Stimulated activated CD8-positive, alpha-beta memory T cell treated with anti-CD3 and anti-CD28 coated beads, Interleukin-2, amount 100 ng/mL, for 1 hour (primary cell): ENCODE results near the gene ZSWIM5.

Source experiments
- DNase-seq, 2 donors: peaks; one replicate each; pipeline ENCODE4 v3.0.0-alpha.2; 2020; ENCODE audit warnings: low read depth in 2 of 2

ZSWIM5 gene

DNA sequence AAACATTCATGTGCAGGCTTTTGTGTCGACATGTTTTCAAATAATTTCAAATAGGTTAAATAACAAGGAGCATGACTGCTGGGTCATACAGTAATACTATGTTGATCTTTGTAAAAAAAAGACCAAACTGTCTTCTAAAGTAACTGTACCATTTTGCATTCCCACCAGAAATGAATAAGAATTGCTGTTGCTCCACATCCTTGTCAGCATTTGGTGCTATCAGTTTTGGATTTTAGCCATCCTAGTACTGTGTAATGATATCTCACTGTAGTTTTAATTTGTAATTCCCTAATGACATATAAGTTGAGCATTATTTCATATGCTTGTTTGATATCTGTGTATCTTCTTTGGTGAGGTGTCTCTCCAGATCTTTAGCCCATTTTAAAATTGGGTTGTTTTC lies 182.7 kb downstream of the ZSWIM5 start:
- no peak for DNase-seq

DNA sequence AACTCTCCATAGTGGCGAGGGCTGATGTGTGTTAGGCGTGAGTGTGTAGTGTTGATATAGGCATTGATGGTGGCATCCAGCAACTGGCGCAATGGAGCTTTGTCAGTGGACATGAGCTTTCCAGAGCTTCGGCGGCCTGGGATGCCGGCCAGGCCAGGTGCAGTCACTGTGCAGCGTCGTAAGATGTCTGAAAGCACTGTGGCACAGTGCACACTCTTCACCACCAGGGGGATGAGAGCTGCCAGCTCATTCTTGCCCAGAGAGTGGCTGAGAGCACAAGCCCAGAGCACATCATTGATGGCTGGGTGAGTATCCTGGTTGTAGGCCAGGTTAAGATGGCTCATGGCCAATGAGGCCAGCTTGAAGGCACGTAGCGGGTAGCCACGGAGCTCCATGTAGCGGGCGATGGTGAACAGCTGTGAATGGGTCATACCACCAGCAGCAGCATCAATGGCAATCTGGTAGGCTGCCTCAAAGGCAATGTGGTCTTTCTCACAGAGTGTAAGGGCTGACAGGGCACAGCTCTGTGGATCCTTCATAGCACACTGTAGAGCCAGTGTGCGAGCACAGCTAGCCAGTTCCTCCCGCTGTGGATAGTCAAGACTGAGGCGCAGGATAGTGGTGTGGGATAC lies 187.7 kb downstream of the ZSWIM5 start:
- no peak for DNase-seq

DNA sequence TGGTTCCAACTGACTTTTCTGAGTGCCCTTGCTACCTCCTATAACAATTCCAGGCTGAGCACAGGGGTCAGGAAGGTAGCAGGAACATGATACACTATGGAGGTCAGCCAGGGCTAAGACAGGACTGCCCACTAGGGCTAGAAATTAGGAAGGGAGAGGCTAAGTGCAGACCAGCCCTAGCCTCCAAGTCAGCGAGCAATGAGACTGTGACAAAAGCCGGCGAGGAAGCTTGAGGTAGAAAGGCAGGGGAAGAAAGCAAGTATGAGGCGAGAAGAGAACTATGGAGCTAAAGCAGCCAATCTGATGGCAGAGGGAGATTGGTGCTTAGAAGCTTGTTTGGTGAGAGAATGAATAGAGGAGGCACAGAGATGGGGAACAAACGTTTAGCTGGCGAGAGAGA lies 189.6 kb downstream of the ZSWIM5 start:
- no peak for DNase-seq

DNA sequence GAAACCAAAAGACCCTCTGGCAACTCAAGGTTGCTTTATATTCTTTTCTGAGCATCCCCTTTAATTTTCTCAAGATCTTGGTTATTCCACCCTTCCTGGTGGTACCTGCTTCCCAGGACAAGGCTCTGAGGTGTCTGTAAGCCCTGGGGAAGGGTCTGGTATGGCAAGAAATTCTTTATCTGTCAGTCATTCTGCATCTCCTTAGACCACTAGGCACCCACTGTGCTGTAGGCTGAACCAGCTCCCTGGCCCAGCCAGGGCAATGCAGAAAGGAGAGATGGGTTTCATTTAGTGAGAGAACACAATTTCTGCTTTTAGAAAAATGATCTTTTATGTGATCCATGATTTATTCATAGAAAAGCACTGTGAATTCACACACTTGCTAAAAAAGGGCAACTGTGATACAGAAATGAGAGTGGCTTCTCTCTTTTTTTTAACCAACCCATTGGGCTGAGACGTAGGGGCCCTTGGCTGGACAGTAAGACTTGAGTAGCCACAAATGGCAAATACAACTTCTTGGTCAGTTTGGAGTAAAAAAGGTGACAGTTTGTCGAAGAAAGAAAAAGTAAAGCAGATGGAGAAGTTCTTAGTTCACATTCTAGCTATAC lies 190.2 kb downstream of the ZSWIM5 start:
- no peak for DNase-seq

DNA sequence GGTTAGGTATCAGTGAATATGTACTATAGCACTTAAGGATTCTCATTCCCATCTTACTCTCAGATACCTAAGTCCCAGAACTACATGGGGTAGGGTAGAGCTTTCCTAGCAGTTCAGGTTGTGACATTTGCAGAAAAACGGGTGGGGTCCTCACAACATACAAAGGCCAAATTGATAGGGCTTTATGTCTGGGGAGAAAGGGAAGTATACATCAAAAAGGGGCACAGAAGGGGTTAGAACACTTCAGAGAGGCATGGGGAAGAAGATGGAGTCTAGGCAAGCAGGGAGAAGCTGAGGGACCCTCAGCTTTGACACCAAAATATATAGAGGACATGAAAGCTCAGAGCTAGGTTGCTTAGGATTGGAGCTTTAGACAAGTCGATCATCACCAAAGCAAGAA lies 190.7 kb downstream of the ZSWIM5 start:
- DNase-seq: no peak

DNA sequence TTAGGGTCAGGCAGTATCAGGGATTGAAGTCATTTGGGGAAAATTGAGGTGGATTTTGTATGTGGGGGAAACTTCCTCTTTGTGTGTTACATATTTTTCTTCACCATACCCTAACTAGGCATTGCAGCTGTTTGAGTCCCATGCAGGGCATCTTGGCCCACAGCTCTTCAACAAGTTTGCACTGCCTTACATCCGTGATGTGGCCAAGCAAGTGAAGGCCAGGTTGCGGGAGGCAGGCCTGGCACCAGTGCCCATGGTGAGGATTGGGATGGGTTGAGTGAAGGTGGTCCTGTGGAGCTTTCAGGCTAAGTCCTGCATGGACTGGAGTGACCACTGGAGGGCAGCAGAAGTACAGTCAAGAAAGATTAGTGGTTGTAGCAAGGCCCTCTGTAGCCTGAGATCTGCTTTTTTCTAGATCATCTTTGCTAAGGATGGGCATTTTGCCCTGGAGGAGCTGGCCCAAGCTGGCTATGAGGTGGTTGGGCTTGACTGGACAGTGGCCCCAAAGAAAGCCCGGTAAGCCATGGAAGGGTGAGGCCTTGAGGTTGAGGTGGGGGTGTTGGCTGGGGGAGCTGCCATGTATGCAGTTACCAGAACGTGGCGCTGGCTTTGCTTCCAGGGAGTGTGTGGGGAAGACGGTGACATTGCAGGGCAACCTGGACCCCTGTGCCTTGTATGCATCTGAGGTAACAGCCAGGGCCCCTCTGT lies 191.9 kb downstream of the ZSWIM5 start:
- DNase-seq: peak; percentile 53 to 62

DNA sequence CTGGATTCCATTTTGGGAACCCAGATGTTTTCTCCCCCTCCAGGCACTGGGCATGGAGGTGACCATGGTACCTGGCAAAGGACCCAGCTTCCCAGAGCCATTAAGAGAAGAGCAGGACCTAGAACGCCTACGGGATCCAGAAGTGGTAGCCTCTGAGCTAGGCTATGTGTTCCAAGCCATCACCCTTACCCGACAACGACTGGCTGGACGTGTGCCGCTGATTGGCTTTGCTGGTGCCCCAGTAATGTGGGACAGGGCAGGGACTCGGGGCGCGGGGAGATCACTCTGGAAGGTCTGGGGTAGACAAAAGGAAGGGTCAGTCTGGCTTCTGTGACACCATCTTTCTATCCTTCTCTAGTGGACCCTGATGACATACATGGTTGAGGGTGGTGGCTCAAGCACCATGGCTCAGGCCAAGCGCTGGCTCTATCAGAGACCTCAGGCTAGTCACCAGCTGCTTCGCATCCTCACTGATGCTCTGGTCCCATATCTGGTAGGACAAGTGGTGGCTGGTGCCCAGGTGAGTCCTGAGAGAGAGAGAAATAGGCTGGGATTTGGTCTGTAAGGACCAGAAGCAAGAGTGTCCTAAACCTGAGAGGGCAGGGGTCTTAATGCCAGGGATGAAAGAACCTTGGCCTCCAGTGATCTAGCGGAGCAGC lies 192.7 kb downstream of the ZSWIM5 start:
- DNase-seq: no peak

DNA sequence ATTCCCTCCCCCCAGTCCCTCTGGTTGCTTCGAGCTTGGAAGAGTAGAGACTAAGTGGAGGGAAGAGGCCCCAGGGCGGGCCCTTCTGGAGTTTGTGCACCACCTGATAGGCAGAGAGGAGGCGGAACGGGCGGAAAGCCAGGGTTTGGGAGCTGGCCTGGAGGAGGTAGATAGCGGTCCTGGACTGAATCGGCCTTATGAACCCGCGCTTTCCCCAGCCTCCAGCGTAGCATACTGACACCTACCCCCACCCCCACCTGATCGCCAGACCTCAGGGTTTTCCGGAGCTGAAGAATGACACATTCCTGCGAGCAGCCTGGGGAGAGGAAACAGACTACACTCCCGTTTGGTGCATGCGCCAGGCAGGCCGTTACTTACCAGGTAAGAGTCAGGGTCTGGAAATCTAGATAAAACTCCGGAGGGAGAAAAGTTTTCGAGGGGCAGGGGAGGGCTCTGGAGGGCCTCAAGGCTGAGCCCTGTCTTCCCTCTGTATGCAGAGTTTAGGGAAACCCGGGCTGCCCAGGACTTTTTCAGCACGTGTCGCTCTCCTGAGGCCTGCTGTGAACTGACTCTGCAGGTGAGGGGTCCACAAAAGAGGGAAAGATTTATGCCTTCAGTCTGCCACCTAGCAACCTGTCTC lies 193.6 kb downstream of the ZSWIM5 start:
- no peak for DNase-seq

DNA sequence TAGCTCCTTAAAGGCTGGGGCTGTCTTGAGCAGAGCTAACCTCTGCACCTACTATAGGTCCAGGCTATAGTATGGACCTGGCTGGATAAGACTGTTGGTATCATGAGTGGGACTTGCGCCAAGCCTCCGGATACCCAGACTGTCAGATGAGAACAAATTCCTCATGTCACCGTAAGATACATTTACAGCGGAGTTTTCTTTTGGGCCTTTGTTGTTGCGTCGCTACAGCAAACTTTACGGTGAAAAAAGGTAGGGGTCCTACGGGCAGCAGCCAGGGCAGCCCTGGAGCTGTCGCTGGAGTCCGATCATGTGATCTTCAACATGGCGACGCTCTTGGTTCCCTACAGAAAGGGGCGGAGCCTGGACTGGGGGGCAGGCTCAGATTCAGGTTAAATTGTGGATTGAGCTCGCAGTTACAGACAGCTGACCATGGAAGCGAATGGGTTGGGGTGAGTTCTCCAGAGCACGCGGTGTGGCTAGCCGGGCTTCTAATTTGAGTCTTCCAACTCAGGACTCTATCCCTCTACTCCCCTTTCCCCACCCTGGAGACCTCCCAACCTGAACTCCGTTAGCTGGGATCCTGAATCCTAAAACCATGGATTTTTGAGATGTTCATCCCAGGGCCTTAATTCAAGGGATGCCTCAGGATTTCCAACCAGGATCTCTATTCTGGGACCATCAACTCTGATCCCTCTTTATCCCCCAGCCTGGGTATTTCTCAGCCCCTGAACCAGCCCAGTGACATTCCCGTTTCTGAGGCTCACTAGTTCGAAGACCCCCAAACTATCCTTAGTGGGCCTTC lies 194.4 kb downstream of the ZSWIM5 start, which contains the start of gene UROD:
Gene UROD (plus strand): TSS at position 418 of the 802 bp plus-strand sequence. CDS start 12 bp downstream, at position 430.
- peak; percentile 65 to 76 for DNase-seq

DNA sequence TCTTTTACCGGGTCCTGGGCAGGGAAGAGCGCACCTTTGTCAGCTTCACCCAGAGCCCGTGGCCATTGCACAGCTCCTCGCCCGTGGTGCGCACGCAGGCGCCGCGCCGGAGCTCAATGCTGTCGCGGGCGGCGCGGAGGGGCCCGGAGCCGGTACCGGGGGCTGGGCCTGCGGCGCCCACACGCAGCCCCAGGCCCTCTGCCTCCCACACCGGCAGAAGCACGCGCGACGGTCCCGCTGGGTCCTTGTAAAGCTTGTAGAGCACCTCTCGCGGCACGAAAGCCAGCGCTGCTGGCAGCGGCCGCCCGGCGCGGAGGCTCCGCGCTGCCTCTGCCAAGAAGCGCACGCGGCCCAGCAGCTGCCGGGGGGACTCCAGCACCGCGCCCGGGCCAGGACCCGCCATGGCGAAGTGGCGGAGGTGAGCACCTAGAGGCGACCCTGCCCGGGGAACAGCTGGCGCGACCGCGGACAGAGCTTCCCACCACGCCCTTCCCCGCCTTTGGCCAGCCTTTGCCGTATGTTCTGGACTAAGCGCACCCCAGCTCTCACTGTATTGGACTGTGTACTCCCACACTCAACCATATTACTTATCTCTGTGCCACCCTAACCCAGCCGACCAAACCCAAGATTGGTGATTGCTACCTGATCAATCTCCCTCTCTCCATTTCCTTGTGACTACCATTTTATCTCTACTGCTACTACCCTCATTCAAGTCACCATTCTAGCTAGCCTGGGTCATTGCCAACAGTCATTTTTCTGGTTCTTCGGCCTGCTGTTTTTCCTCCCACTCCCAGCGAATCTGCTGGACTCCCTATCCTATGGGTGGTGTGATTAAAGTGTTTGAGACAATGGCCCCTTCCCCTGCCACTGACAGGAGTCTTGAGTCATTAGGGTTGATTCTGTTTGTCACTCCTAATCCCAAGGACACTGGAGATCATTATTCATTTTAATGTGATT lies 195.3 kb downstream of the ZSWIM5 start, which contains the start of gene HECTD3:
Gene HECTD3 (minus strand): TSS at position 470 of the 957 bp plus-strand sequence. CDS start 67 bp downstream, at position 403.
- peak; percentile 41 to 46 for DNase-seq

DNA sequence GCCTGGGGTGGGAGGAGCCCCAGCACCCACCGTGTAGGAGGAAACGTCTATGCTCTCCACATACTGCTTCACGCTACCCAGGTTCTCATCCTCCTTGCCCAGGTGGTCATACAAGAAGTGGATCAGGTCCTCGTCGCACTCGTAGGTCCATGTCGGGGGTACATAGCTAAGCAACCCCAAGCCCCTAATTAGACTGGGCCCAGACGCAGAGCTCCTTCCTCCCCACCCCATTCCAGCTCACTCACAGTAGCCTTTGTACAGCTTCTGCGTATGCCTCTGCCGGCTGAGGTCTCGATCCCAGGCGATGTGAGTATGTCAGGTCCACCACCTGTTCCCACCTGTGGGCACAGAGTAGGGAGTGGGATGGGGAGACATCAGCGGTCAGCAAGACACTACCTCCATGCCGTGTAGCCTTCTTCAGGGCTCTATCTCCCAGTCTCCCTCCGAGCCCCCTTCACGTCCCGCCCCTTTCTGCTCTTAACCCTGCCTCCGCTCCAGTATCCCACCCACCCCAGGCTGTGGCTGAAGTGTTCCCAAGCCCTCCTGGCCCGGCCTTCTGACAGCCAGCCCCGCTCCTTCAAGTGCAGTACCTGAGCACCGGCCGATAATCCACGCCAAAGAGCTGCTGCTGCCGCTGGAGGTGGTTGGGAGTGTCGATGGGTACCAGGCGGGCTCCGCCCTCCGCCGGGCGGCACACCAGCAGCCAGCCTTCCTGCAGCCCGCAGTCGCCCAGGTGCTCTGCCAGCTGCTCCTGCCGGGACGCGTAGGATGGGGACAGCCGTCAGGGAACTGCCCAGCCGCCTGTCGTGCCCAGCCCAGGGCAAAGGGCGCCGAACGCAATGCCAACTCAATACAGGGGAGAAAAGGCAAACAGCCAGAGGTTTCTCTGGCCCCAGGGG lies 196.2 kb downstream of the ZSWIM5 start:
- DNase-seq: no peak

DNA sequence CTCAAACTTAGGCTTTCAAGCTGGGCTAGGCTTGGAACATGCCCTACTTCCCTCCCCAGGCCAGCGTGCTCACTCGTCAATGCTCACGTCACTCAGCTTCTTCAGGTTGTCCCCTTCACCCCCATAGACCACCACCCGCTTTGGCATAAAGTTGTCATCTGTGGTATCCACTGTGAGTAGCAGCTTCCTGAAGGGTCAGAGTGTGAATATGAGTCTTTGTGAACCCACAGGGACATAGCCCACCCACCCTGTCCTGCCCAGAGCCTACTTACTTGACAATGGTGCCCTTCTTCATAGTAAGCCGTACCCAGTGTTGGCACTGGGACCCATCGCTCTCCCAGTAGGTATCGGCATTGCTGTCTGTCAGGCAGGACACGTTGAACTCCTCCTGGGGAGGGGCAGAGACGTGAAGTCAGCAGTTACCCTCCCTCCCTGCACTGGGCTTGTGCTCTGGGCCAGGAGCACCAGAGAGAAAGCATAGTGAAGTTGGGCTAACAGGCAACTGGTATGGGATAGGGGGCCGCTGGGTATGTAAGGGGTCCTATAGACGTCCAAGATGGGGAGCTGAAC lies 197.0 kb downstream of the ZSWIM5 start:
- DNase-seq: no peak

DNA sequence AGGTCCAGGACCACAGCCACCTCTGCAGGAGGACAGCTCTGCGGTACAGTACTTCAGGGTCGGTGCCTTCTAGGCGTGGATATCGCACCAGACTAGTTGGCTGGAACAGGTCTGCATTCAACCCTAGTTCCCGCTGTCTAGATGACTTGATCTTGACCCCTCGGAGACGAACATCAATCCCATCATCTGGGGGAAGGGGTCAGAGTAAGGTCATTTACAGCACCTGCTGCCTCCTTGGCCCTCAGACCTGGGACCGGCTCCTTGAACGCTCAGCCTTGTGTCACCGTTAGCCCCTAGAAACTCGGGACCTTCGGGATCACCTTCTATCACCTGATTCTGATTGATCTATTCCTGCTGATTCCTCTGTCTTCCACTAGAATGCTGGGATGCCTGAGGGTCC lies 197.9 kb downstream of the ZSWIM5 start:
- no peak for DNase-seq

DNA sequence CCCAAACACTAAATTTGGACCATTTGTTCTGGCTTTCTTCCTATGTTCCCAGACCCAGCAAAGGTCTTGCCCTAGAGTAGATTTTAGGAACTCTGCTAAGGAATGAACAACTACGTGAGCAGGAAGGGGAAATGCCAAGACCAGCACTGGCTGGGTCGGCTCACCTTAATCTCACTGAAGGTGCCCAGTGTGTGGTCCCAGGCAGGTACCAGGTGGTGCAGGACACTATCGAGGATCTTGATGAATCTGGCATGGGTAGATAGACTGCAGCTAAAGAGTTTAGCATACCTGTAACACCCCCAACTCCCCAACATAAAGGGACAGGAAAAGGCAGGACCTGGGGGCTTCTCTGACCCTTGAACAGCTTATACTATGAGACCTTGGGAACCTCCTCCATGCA lies 198.3 kb downstream of the ZSWIM5 start:
- no peak for DNase-seq

DNA sequence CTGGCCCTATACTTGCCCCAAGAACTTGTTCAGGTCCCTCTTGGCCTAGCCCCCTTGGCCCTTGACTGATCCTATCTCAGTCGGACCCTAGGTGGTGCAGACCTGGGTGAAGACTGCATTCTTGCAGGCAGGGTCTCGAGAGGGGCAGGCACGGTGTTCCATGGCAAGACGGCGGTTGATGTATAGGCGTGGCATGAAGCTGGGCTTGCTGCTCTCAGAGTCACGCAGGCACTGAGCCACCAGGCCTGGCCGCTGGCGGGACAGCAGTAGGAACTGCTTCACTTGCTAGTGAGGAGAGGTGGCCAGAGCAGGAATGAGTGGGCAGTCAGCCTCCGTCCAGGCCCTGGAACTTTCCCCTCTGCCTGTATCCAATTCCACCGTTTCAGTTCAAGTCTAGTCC lies 199.1 kb downstream of the ZSWIM5 start:
- DNase-seq: no peak

DNA sequence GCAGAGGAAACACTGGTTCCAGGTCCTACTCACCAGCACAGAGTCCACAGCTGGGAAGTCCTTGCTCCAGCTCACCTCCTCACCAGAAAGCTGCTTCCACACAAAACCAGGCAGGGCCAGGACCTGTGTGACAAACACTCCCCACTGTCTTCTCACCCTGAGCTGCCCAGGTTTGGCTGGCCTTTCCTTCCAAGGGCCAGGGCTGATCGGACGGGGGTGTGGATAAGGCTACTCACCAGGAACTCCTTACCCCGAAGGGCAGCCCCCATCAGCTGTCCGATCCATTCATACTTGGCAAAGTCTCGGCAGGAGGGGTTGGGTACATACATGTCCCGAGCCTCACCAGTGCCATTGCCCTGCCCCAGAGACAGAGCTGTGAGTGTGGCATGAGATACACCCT lies 200.6 kb downstream of the ZSWIM5 start:
- DNase-seq: no peak

DNA sequence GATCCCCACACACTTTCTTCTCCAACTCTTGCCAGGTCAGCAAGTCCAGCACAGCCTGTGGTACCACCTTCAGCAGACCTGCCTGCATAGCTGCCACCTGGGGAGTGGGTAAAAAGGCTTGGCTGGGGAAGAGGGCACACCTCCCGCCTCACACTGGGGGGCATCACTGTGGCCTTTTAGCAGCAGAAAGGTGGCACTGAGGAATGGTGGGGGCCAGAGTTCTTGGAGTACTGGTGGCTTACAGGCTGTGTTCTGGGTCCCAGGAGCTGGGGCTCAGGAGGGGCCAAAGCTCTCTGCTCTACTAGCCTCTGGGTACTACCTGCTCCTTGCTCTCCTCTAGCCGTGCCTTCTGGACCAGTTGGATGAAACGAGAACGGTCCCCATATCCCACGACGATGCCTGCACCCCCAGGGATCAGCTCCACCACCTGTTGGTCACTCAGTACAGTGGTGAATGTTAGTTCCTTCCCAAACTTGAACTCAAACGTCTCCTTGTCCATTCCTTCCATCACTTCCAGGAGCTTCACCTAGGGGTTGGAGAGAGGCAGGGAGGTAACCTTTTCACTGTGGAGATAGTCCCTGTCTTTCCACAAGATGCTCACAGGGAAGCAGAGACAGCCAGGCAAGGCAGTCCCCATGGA lies 202.0 kb downstream of the ZSWIM5 start:
- no peak for DNase-seq

DNA sequence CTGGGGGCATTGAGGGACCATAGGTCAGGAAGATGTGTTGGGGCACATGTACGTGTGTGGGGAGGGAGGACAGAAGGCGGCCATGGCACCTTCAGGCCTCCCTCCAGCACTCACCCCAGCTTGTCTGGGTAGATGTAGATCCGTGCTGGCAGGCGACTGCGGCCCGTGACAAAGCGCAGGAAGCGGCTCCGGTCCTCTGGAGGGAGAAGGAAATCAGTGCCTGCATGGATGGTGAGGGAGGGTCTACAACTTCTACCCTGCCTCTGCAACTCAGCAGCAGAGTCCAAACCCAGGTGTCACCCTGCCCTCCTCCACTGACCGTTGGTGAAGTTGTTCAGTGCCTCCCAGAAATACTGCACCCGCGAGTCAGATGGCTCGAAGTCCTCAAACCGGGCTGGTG lies 202.7 kb downstream of the ZSWIM5 start:
- DNase-seq: no peak
